Measurements from ENCODE around the gene WDR48.

GRCh38 chr3:39127269-39127907 lies 75.6 kb downstream of the WDR48 start:
- no peak for TF ChIP-seq POLR2A (IDR thresholded peaks at IDR 0.05; ENCODE audit: low read depth, low read length)
- no peak for TF ChIP-seq POLR2AphosphoS5 (IDR thresholded peaks at IDR 0.05; ENCODE audit: low read depth, low read length)
- no peak for TF ChIP-seq TAF1 (IDR thresholded peaks at IDR 0.05; ENCODE audit: borderline replicate concordance, low read depth, low read length)
